Stomach (tissue), 9 donors: ENCODE results near the gene PDE4D. TPM values are rescaled to one million over a fixed set of nuclear protein-coding genes. Genes with fewer than 3 reads are reported as not detected.

Experiments
- DNase-seq, 2 donors: peaks; one replicate each; pipeline versions ENCODE4 v3.0.0 to v3.0.0-alpha.2; 2013 to 2019
- H3K27ac ChIP-seq, 5 donors: fragments of 200-600 bp in 4 of 5; sonication (generic) in 4 of 5; one replicate each; pipeline ENCODE4 v1.5.1; 2013 to 2019; ENCODE audit warnings: mild to moderate bottlenecking in 1 of 5, moderate library complexity in 1 of 5
- H3K27me3 ChIP-seq, 3 donors: fragments of 200-600 bp; sonication (generic); one replicate each; pipeline ENCODE4 v1.5.1; 2017 to 2019; ENCODE audit warnings: mixed run types in 1 of 3
- H3K36me3 ChIP-seq, 4 donors: fragments of 200-600 bp; sonication (generic); 1 replicate in 3 of 4; 2 replicates in 1 of 4; pipeline ENCODE4 v1.5.1; 2016 to 2019
- H3K4me1 ChIP-seq, 4 donors: fragments of 200-600 bp; sonication (generic); one replicate each; pipeline ENCODE4 v1.5.1; 2016 to 2019
- H3K4me3 ChIP-seq, 4 donors: fragments of 200-600 bp; sonication (generic) in 3 of 4; one replicate each; pipeline ENCODE4 v1.5.1; 2016 to 2019; ENCODE audit warnings: mild to moderate bottlenecking in 1 of 4
- H3K9me3 ChIP-seq, 4 donors: fragments of 200-600 bp; sonication (generic); one replicate each; pipeline ENCODE4 v1.5.1; 2016 to 2019
- CTCF ChIP-seq, 7 experiments: fragments of 450-650 bp in 4 of 7; fragments of 200-600 bp in 3 of 7; sonication (generic) in 3 of 7; IDR thresholded peaks; one replicate each; pipeline ENCODE4 v1.5.1; 2016 to 2019; ENCODE audit warnings: antibody characterized with exemption in 7 of 7, control low read depth in 2 of 7, mild to moderate bottlenecking in 1 of 7
- EP300 ChIP-seq: sonication (generic); formaldehyde crosslinking; IDR thresholded peaks from one replicate; pipeline ENCODE4 v1.6.1; 2017; ENCODE audit warnings: antibody characterized with exemption
- POLR2A ChIP-seq, 4 donors: fragments of 450-650 bp; IDR thresholded peaks; one replicate each; pipeline ENCODE4 v1.6.1; 2016; ENCODE audit warnings: antibody characterized with exemption in 4 of 4, control low read depth in 2 of 4, mild to moderate bottlenecking in 1 of 4, moderate library complexity in 1 of 4
- POLR2AphosphoS5 ChIP-seq, 3 donors: sonication (generic); formaldehyde crosslinking; IDR thresholded peaks; one replicate each; pipeline ENCODE4 v1.6.1; 2016; ENCODE audit warnings: antibody characterized with exemption in 3 of 3
- WGBS, 5 donors: extraction: QIAGEN DNeasy Blood & Tissue Kit in 3 of 5; methylation state at CpG; one replicate each; pipeline versions ENCODE4 v1.1.5 to v1.1.7; 2013 to 2018; 5-methylcytosine and 5-hydroxymethylcytosine counted together
- intact Hi-C: fragments of 100-400 bp; cut with DNase I; formaldehyde crosslinking; loops from one replicate; pipeline ENCODE4 v1.15.1; 2023; ENCODE audit warnings: low total_unique reads
- polyA plus RNA-seq, 3 donors: library from polyadenylated mRNA; stranded (reverse); fragments of 200-250 nt; gene quantifications; one replicate each; pipeline ENCODE4 v1.2.3, GENCODE V29; 2013
- total RNA-seq, 5 donors: library from RNA; depleted of rRNA; stranded (reverse); fragments of >200 nt; gene quantifications; one replicate each; pipeline versions ENCODE4 v1.1.0 to v1.2.3, GENCODE V29; 2014 to 2016
- donor health status: healthy with polysubstance abuse.
- donor health status: Bipolar disorder and iron deficiency.
- donor health status: healthy.

The PDE4D gene
- total and polyA plus RNA-seq, 8 donors: 3.1 to 147 (median 97.3) TPM

DNA sequence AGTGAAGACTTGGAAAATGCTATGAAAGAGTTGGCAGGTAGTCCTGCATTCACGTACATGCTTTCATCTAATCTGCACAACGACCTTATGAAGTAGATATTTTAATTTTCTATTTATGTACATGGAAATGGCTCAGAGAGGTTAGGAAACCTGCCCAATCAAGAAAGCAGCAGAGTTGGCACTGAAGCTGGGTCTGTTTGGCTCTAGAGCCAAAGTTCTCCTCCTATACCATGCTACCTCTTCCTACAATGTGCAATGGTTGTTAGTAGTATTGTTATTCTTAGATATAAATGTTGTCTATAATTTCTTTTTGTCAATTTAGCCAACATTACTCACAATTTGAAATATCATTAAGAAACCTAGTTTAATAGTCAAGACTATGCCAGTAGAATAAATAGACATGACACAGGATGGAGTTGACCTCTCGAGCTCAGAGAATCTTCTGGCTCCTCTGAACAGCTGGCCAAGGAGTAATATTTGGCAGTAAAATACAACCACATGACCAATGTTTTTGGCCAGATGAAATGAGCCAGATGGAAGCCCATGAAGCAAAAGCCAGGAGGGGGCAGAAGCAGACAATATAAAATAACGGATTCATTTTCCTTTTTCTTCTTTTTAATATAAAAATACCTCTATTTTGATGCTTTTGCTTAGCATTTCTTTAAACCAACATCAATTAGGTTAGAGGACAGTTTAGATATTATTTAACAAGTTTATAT, 542.3 kb downstream of the PDE4D start:
- peaks cover 0 to 44% (median 20%) of the 10 kb centered on the region in 4 donors for H3K4me1 ChIP-seq
- H3K27me3 ChIP-seq: no peaks in the 10 kb centered on the region
- intact Hi-C loops: no loop called here
- peak overlapping the region in 2 of 5 donors; percentile 30 to 61 for H3K27ac ChIP-seq
- H3K9me3 ChIP-seq: no peaks in the 10 kb centered on the region
- H3K36me3 ChIP-seq: no peaks in the 10 kb centered on the region
- 28 to 42% (median 33%) methylated on average over 4 of the region's 4 CpGs for WGBS, 5 donors
- H3K4me3 ChIP-seq: no peak overlapping the region
- DNase-seq: peak in 1 of 2 donors; percentile 72
- TF ChIP-seq POLR2AphosphoS5 (IDR thresholded peaks at IDR 0.05) (peak in 2 of 3 donors; percentile 19 to 37), CTCF (IDR thresholded peaks at IDR 0.05) (no peak)

- H3K4me3 ChIP-seq: no peak overlapping the region
- no peak for TF ChIP-seq POLR2A (IDR thresholded peaks at IDR 0.05)
- no peak for TF ChIP-seq POLR2AphosphoS5 (IDR thresholded peaks at IDR 0.05)
- TF ChIP-seq CTCF (IDR thresholded peaks at IDR 0.05): no peak
- TF ChIP-seq EP300: no peak
- H3K36me3 ChIP-seq: no peaks in the 10 kb centered on the region
- no peak overlapping the region for H3K27ac ChIP-seq
- H3K4me1 ChIP-seq: peaks cover 0 to 25% (median 11%) of the 10 kb centered on the region in 4 donors
- H3K9me3 ChIP-seq: no peaks in the 10 kb centered on the region
- intact Hi-C loops: no loop called here
- no peak for DNase-seq
- no peaks in the 10 kb centered on the region for H3K27me3 ChIP-seq
Measured at GRCh38 chr5:59348189-59348588, 545.3 kb downstream of the PDE4D start.

- no peak overlapping the region for H3K4me3 ChIP-seq
- peaks cover 0 to 15% (median 6%) of the 10 kb centered on the region in 4 donors for H3K4me1 ChIP-seq
- H3K9me3 ChIP-seq: no peaks in the 10 kb centered on the region
- peak in 1 of 2 donors; percentile 26 for DNase-seq
- 67 to 86% (median 76%) methylated on average over 1 of the region's 1 CpG for WGBS, 5 donors
- H3K27ac ChIP-seq: peak overlapping the region in 2 of 5 donors; percentile 48 to 63
- intact Hi-C loops: no loop called here
- TF ChIP-seq POLR2A (IDR thresholded peaks at IDR 0.05) (no peak), POLR2AphosphoS5 (IDR thresholded peaks at IDR 0.05) (no peak), CTCF (IDR thresholded peaks at IDR 0.05) (no peak), EP300 (no peak)
- H3K36me3 ChIP-seq: no peaks in the 10 kb centered on the region
- no peaks in the 10 kb centered on the region for H3K27me3 ChIP-seq
Measured at GRCh38 chr5:59346982-59347381, 546.5 kb downstream of the PDE4D start.

GRCh38 chr5:59346514-59346913, 547.0 kb downstream of the PDE4D start:
- intact Hi-C loops: no loop called here
- WGBS, 5 donors: 69 to 81% (median 77%) methylated on average over 7 of the region's 7 CpGs
- H3K4me1 ChIP-seq: peaks cover 0 to 10% (median 4%) of the 10 kb centered on the region in 4 donors

More at GRCh38 chr5:59346514-59346913, 547.0 kb downstream of the PDE4D start:
- TF ChIP-seq POLR2A (IDR thresholded peaks at IDR 0.05): no peak
- no peak for TF ChIP-seq CTCF (IDR thresholded peaks at IDR 0.05)
- TF ChIP-seq EP300: no peak
- TF ChIP-seq POLR2AphosphoS5 (IDR thresholded peaks at IDR 0.05): no peak
- Histone ChIP-seq H3K4me3 (no peak overlapping the region), H3K36me3 (no peaks in the 10 kb centered on the region), H3K27ac (peak overlapping the region in 2 of 5 donors; percentile 48 to 63), H3K9me3 (no peaks in the 10 kb centered on the region), H3K27me3 (no peaks in the 10 kb centered on the region)
- DNase-seq: no peak
